NCI-H345 (cell line): ENCODE measurements around the gene SKAP1.
A peak's percentile ranks its signal among the peaks of the same experiment; 100 is the strongest.

Source experiments
- DNase-seq: peaks from one replicate; lab custom pipeline; 2025; lab: John Stamatoyannopoulos, UW

Gene SKAP1

DNA sequence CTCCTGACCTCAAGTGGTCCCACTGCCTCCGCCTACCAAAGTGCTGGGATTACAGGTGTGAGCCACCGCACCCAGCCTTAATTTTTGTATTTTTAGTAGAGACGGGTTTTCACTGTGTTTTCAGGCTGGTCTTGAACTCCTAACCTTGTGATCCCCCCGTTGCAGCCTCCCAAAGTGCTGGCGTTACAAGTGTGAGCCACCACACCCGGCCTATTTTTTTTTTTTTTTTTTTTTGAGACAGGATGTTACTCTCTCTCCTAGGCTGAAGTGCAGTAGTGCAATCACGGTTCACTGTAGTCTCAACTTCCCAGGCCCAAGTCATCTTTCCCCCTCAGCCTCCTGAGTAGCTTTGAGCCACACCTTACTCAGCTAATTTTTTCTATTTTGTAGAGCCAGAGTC lies 325.6 kb downstream of the SKAP1 start:
- DNase-seq: no peak

DNA sequence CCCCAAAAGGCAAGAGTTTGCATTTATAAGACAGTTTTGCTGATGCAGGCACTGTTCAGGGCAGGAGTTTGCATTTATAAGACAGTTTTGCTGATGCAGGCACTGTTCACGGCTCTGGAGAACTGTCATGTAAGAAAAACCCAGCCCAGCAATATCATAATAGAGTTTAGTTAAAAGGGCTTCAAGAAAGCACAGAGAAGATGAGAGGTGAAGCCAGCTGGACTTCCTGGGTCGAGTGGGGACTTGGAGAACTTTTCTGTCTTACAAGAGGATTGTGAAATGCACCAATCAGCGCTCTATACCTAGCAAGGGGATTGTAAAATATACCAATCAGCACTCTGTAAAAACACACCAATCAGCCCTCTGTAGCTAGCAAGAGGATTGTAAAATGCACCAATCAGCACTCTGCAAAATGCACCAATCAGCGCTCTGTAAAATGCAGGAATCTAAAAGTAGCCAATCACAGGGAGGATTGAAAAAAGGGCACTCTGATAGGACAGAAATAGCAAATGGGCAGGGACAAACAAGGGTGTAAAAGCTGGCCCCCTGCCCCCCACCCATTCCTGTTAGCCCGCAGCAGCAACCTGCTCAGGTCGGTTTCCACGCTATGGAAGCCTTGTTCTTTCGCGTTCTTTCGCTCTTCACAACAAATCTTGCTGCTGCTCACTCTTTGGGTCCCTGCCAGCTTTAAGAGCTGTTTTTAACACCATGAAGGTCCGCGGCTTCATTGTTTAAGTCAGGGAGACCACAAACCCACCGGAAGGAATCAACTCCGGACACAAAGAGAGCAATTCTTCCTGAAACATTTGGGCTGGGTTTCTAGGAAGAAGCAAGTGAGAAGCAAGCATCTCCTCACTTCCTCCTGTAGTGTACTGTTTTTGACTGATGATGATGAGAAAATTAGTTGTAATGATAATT lies 327.0 kb downstream of the SKAP1 start:
- no peak for DNase-seq

DNA sequence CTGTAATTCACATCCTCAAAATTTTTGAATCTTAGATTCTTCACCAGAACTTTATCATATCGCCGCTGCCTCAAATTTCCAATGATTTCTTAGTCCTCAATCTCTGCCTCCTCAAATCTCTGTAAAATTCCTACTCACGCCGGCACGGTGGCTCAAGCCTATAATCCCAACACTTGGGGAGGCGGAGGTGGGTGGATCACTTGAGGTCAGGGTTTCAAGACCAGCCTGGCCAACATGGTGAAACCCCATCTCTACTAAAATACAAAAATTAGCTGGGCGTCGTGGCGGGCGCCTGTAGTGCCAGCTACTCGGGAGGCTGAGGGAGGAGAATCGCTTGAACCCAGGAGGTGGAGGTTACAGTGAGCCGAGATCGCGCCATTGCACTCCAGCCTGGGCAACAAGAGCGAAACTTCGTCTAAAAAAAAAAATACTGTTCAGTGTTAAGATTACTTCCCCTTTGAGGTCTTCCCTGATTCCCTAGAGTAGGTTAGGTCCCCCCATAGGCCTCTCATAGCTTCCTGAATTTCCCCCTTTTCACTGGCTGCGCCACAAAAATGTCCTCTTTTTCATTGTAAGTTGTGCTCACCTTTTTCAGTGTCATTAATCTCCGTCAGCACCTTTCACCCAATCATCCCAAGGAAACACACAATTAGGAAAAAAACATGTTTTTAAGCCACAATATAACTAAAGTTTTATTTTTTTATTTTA lies 327.8 kb downstream of the SKAP1 start:
- no peak for DNase-seq

DNA sequence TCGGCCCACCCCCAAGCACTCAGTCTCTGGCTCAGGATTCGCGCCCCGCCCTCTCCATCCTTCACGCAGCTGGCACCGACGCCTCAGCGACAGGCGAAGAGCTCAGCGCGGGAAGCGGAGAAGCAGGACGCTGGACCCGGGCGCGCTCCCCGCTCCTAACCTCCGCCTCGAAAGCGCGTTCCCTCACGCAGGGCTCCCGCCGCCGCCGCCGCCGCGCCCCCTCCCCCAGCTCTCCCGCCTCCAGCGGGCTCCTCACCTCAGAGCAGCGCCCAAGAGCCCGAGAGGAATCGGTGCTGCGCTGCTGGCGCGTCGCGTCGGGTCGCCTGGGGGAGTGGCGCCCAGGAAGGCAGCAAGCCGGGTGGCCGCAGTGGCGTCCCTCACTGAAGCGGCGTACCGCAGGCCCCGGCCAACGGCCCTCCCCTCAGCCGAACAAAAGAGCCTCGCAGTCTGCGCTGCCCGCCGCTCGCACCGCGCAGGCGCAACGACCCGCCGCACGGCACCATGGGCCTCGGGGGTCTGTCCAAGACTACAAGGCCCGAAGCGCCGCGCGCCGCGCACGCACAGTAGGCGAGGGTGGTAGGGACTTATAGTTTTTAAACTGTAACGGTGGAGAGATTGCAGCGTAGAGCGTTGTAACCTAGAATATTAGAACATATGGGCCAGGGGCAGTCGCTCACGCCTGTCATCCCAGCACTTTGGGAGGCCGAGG lies 328.8 kb downstream of the SKAP1 start, which contains the start of gene CBX1:
TSS of gene CBX1 (minus strand) at position 467 of the 709 bp plus-strand sequence. CDS start 24,474 bp downstream, outside the sequence.
- DNase-seq: peak; percentile 96

DNA sequence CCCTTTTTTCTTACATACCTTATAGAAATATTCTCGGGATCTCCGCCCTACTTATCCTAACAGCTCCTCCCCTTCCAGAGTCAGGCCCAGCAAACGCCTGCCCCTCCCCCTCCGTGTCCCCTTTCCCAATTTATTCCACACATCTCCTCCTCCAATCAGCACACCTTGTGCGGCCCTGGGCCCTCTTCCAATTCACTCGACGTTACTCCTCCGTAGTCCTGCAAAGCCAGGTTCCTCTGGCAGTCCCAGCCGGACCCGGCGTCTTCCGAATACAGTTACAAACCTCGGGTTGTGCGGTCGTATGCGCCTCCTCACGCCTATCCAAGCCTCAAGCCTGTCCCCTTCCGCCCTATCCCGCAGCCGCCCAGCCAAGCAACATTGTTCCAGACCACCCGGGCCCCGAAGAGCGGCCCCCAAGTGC lies 329.4 kb downstream of the SKAP1 start:
- peak; percentile 70 for DNase-seq

DNA sequence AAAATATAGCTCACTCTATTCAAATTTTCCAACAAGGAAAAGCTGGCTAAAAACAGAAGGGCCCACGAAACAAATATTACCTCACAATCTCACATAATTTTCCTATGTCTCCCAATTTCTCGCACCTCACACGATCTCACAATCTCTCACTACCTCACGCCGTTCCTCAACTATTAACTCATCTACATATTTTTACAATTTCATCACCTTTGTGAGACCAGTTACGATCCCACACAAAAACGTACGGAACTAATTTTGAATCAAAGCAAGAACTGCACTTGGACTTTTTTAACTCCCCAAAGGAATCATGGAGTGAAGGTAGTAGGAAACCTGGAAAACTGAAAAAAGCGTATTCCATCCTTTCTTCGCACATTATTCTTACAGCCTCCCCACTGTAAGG lies 329.9 kb downstream of the SKAP1 start:
- no peak for DNase-seq

DNA sequence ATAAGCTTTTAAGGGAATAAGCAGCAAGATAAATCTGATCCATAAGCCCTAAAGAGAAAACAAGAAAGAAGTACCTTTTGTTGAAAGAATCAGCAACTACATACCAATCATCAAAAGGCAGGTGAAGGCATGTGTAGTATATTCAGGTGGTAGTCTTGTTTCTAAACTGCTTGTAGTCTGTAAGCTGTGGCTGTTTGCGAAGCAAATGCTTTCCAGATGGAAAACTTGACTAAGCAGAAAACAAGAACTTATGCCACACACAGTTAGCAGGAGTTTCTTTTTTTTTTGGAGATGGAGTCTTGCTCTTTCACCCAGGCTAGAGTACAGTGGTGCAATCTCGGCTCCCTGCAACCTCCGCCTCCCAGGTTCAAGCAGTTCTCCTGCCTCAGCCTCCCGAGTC lies 334.4 kb downstream of the SKAP1 start:
- DNase-seq: no peak

DNA sequence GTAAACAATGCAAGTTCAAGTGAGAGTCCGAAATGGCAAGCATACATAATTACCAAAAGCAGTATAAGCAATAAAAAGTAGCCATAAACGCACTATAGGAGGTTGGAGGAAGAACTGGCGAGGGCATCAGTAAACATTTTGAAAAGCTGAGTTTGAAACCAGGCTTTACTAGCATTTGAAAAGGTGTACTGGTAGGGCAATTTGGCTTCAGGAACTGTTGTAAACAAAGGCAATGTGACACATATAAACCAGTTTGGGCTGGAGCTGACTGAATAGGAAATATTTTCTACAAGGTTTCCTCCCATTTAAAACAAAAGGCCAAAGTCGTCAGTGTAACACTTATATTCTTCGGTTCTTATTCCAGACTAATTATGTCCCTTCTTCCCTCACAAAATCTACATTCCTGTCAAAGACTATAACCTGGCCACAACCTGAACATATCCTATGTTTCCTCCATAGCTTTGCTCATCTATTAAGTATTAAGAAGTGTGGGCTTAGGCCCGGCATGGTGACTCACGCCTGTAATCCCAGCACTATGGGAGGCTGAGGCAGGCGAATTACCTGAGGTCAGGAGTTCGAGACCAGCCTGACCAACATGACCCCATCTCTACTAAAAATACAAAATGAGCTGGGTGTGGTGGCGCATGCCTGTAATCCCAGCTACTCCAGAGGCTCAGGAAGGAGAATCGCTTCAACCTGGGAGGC lies 336.5 kb downstream of the SKAP1 start:
- DNase-seq: no peak

DNA sequence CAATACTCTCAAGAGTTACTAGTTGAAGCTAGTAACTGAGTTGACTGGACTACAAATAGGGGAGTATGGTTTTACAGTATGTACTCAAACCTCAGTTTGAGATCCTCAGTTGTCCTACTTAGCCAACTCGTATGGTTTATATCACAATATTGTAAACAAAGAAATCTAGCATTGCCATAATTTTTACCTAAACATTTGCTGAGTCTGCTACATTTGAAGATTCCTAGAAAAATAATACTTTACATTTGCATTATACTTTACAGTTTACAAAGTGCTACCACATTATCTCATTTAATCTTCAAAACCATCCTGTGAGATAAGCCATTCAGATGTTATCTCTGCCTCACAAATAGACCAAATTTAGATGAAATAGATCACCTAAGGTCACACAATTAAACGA lies 345.1 kb downstream of the SKAP1 start:
- no peak for DNase-seq
